ENCODE data around the gene MC1R. TPM values are rescaled to one million over a fixed set of nuclear protein-coding genes. Genes with fewer than 3 reads are reported as not detected.

MC1R gene
- total RNA-seq, 2 donors from 2014 or later: 3.4 to 4.8 TPM

DNA sequence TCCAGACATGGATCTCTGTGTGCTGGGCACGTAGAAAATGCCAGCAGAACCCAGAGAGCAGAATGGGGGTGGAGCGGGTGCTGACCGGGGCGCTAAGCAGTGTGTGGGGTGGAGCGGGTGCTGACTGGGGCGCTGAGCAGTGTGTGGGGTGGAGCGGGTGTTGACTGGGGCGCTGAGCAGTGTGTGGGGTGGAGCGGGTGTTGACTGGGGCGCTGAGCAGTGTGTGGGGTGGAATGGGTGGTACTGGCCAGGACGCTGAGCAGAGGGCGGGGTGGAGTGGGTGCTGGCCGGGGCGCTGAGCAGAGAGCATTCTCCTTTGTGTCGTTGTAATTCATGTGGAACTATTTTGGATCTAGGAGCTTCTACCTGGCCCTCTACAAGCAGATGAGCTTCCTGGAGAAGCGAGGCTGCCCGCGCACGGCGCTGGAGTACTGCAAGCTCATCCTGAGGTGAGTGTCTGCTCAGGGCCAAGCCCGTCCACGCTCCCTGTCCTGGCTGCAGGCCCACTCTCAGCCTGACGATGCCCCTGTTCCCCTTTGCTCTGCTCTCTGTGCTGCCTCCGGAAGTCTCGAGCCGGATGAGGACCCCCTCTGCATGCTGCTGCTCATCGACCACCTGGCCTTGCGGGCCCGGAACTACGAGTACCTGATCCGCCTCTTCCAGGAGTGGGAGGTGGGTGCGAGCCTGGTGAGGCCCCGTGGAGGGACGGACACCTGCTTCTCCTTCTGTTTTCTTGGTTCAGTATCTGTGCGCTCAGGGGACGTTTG is 20.3 kb upstream of the MC1R start:
- Histone ChIP-seq H3K4me3 (ENCODE audit: low read length) (no peak overlapping the region), H3K4me1 (ENCODE audit: control insufficient read depth, insufficient read depth, low read length) (no peaks in the 10 kb centered on the region), H3K36me3 (ENCODE audit: control insufficient read depth, insufficient read depth, low read length) (peaks cover 62% of the 10 kb centered on the region), H3K27ac (ENCODE audit: low read depth, low read length) (no peak overlapping the region), H3K27me3 (ENCODE audit: control insufficient read depth, insufficient read depth, low read length, poor library complexity, severe bottlenecking) (no peaks in the 10 kb centered on the region), H3K9me3 (ENCODE audit: control insufficient read depth, low read length) (no peaks in the 10 kb centered on the region), H3K9ac (ENCODE audit: extremely low read depth, low read length, poor library complexity, severe bottlenecking) (no peak overlapping the region)
- no peaks in the 10 kb centered on the region for H3K27me3 Mint-ChIP-seq (ENCODE audit: insufficient read depth)
- WGBS, 2 experiments (ENCODE audit: insufficient coverage in 1 of 2, insufficient read length in 1 of 2): 95 to 98% methylated on average over 27 to 36 of the region's 36 CpGs
- H3K4me1 Mint-ChIP-seq: no peaks in the 10 kb centered on the region
- H3K36me3 Mint-ChIP-seq (ENCODE audit: low read depth): peaks cover 66% of the 10 kb centered on the region
- TF ChIP-seq, protein P1, sequence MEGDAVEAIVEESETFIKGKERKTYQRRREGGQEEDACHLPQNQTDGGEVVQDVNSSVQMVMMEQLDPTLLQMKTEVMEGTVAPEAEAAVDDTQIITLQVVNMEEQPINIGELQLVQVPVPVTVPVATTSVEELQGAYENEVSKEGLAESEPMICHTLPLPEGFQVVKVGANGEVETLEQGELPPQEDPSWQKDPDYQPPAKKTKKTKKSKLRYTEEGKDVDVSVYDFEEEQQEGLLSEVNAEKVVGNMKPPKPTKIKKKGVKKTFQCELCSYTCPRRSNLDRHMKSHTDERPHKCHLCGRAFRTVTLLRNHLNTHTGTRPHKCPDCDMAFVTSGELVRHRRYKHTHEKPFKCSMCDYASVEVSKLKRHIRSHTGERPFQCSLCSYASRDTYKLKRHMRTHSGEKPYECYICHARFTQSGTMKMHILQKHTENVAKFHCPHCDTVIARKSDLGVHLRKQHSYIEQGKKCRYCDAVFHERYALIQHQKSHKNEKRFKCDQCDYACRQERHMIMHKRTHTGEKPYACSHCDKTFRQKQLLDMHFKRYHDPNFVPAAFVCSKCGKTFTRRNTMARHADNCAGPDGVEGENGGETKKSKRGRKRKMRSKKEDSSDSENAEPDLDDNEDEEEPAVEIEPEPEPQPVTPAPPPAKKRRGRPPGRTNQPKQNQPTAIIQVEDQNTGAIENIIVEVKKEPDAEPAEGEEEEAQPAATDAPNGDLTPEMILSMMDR (conservative IDR thresholded peaks at IDR 0.05): no peak
- H3K4me3 Mint-ChIP-seq: no peak overlapping the region
- DNase-seq: no peak
- H3K9me3 Mint-ChIP-seq: no peaks in the 10 kb centered on the region
- H3K27ac Mint-ChIP-seq: no peak overlapping the region

DNA sequence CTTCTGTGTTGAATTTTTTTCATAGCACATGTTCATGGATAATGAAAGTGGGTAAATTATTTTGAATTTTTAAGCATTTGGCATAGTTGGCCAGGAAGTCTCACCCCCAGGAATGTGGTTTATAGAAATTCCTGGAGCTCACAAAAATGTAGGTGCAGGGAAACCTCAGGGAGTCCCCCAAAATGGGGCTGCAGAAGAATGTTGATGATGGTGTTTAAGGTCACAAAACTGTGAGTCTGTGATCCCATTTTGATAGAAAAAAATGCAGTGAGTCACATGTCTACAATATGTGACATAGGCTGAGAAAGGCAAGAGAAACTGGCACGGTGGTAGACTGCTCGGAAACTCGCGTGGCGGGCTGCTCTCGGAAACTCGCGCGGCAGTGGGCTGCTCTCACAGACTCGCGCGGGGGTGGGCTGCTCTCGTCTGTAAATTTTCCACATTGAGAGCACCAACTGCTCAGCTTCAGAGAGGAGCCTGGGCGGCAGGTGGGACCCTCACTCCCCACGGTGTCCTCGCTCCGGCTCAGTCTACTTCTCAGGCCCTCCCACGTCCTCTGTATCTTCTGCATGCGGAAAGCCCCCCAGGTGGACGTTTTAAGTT is 18.7 kb upstream of the MC1R start:
- Mint-ChIP-seq H3K36me3 (ENCODE audit: low read depth) (peaks cover 66% of the 10 kb centered on the region), H3K4me1 (no peaks in the 10 kb centered on the region), H3K27me3 (ENCODE audit: insufficient read depth) (no peaks in the 10 kb centered on the region), H3K9me3 (no peaks in the 10 kb centered on the region), H3K4me3 (no peak overlapping the region), H3K27ac (peak overlapping the region; percentile 66)
- Histone ChIP-seq H3K9me3 (ENCODE audit: control insufficient read depth, low read length) (no peaks in the 10 kb centered on the region), H3K4me3 (ENCODE audit: low read length) (no peak overlapping the region), H3K9ac (ENCODE audit: extremely low read depth, low read length, poor library complexity, severe bottlenecking) (no peak overlapping the region), H3K27ac (ENCODE audit: low read depth, low read length) (no peak overlapping the region), H3K4me1 (ENCODE audit: control insufficient read depth, insufficient read depth, low read length) (no peaks in the 10 kb centered on the region), H3K27me3 (ENCODE audit: control insufficient read depth, insufficient read depth, low read length, poor library complexity, severe bottlenecking) (no peaks in the 10 kb centered on the region), H3K36me3 (ENCODE audit: control insufficient read depth, insufficient read depth, low read length) (peaks cover 67% of the 10 kb centered on the region)
- DNase-seq: no peak
- 96 to 98% methylated on average over 20 of the region's 20 CpGs for WGBS, 2 experiments (ENCODE audit: insufficient coverage in 1 of 2, insufficient read length in 1 of 2)
- TF ChIP-seq, protein P1 (conservative IDR thresholded peaks at IDR 0.05): no peak

DNA sequence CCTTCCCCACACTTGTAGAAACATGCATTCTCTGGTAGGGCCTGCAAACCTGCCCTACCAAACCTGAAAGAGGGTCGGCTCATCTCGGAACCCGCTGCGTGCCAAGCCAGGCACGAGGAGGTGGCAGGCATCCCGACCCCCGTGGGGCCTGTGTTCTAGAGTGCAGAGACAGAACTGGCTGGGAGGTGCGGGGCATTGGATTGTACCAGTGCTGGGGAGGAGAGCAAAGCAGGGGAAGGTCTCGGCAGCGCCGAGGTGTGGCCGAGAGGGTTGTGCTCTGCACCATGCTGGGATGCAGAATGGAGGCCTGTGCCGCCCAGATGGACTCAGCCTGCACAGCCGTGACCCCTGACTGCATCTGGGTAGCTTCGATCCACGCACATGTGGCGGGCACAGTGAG is 17.8 kb upstream of the MC1R start:
- WGBS, 2 experiments (ENCODE audit: insufficient coverage in 1 of 2, insufficient read length in 1 of 2): 93 to 94% methylated on average over 14 to 17 of the region's 17 CpGs
- no peak for DNase-seq
- H3K4me3 Mint-ChIP-seq: no peak overlapping the region
- Histone ChIP-seq H3K4me3 (ENCODE audit: low read length) (no peak overlapping the region), H3K9ac (ENCODE audit: extremely low read depth, low read length, poor library complexity, severe bottlenecking) (no peak overlapping the region), H3K27ac (ENCODE audit: low read depth, low read length) (no peak overlapping the region), H3K4me1 (ENCODE audit: control insufficient read depth, insufficient read depth, low read length) (no peaks in the 10 kb centered on the region), H3K27me3 (ENCODE audit: control insufficient read depth, insufficient read depth, low read length, poor library complexity, severe bottlenecking) (no peaks in the 10 kb centered on the region), H3K36me3 (ENCODE audit: control insufficient read depth, insufficient read depth, low read length) (peaks cover 68% of the 10 kb centered on the region), H3K9me3 (ENCODE audit: control insufficient read depth, low read length) (no peaks in the 10 kb centered on the region)
- no peak overlapping the region for H3K27ac Mint-ChIP-seq
- H3K27me3 Mint-ChIP-seq (ENCODE audit: insufficient read depth): no peaks in the 10 kb centered on the region
- TF ChIP-seq, protein P1 (conservative IDR thresholded peaks at IDR 0.05): no peak
- H3K9me3 Mint-ChIP-seq: peaks cover 2% of the 10 kb centered on the region
- no peaks in the 10 kb centered on the region for H3K4me1 Mint-ChIP-seq
- H3K36me3 Mint-ChIP-seq (ENCODE audit: low read depth): peaks cover 66% of the 10 kb centered on the region

Measured in endodermal cell (in vitro differentiated cells).